A549 (cell line): ENCODE results near the gene MZF1. TPM values are rescaled to one million over a fixed set of nuclear protein-coding genes. Genes with fewer than 3 reads are reported as not detected.

Source experiments
- ATAC-seq, 2 experiments: fragments of 200-7000 bp in 1 of 2; fragments of >200 bp in 1 of 2; cut with Nextera tagmentation in 1 of 2; cut with Tn5 transposase in 1 of 2; 3 replicates each; pipeline versions ENCODE4 v1.8.0 to v1.9.1; 2018 to 2020; ENCODE audit warnings: mild to moderate bottlenecking in 1 of 2, moderate library complexity in 1 of 2
- CTCF ChIA-PET: fragments of 300-600 bp; sonication (Branson Sonifier 250); formaldehyde crosslinking; extraction: SDS; loops from one replicate; lab custom pipeline; 2021; ENCODE audit warnings: antibody characterized with exemption, inconsistent platforms; lab: Yijun Ruan, JAX
- POLR2A ChIA-PET: fragments of 350-600 bp; formaldehyde crosslinking; extraction: SDS; loops from one replicate; lab custom pipeline; 2021; ENCODE audit warnings: antibody characterized with exemption, inconsistent platforms; lab: Yijun Ruan, JAX
- DNase-seq, 2 experiments: peaks; one replicate each; pipeline versions ENCODE4 v3.0.0 to v3.0.0-alpha.2; 2011 to 2016; ENCODE audit warnings: low read depth in 1 of 2, low spot score in 1 of 2
- FAIRE-seq: peaks from 2 replicates; lab custom pipeline; 2011; peaks lifted over from hg19 to GRCh38; lab: Jason Lieb, UNC
- H3K27ac ChIP-seq, 2 experiments: fragments of >200 bp; sonication (Bioruptor Twin); formaldehyde crosslinking; 3 replicates each; pipeline ENCODE4 v1.5.1; 2016 to 2017
- H3K4me1 ChIP-seq: fragments of >200 bp; sonication (Bioruptor Twin); formaldehyde crosslinking; 3 replicates; pipeline ENCODE4 v1.6.1; 2016
- H3K4me2 ChIP-seq: fragments of >200 bp; sonication (Bioruptor Twin); formaldehyde crosslinking; 3 replicates; pipeline ENCODE4 v1.6.1; 2016
- H3K4me3 ChIP-seq: fragments of >200 bp; sonication (Bioruptor Twin); formaldehyde crosslinking; 3 replicates; pipeline ENCODE4 v1.5.1; 2016
- H3K9me3 ChIP-seq: fragments of >200 bp; sonication (Bioruptor Twin); formaldehyde crosslinking; 3 replicates; pipeline ENCODE4 v1.6.1; 2016
- BCL3 ChIP-seq: fragments of >200 bp; sonication (Bioruptor Twin); formaldehyde crosslinking; IDR thresholded peaks from 3 replicates; pipeline ENCODE4 v1.6.1; 2016
- BHLHE40 ChIP-seq: IDR thresholded peaks from 2 replicates; pipeline ENCODE4 v1.6.1; 2012; ENCODE audit warnings: low read depth, low read length, inconsistent platforms
- CBX2 ChIP-seq: fragments of 200-600 bp; sonication (generic); IDR thresholded peaks from 2 replicates; pipeline ENCODE4 v1.6.1; 2016; ENCODE audit warnings: low read depth, mild to moderate bottlenecking, borderline replicate concordance
- CEBPB ChIP-seq, 2 experiments: fragments of >200 bp in 1 of 2; sonication (Bioruptor Twin) in 1 of 2; formaldehyde crosslinking in 1 of 2; IDR thresholded peaks; 2 replicates each; pipeline ENCODE4 v1.6.1; 2012 to 2016
- CHD2 ChIP-seq: fragments of 150-350 bp; IDR thresholded peaks from 2 replicates; pipeline ENCODE4 v1.6.1; 2014; ENCODE audit warnings: low read length; ENCODE audit not compliant: partially characterized antibody
- CHD4 ChIP-seq: fragments of 200-600 bp; sonication (generic); IDR thresholded peaks from 2 replicates; pipeline ENCODE4 v1.6.1; 2016; ENCODE audit warnings: antibody characterized with exemption, mild to moderate bottlenecking, borderline replicate concordance
- CTCF ChIP-seq: fragments of >200 bp; sonication (Bioruptor Twin); formaldehyde crosslinking; IDR thresholded peaks from 3 replicates; pipeline ENCODE4 v1.5.1; 2016
- E2F6 ChIP-seq: IDR thresholded peaks from 2 replicates; pipeline ENCODE4 v1.6.1; 2012; ENCODE audit warnings: low read depth, borderline replicate concordance
- EHF ChIP-seq: fragments of 250-450 bp; sonication (Bioruptor Pico); IDR thresholded peaks from 2 replicates; pipeline ENCODE4 v1.5.0; 2020; ENCODE audit warnings: mild to moderate bottlenecking
- EP300 ChIP-seq, 2 experiments: fragments of >200 bp; sonication (Bioruptor Twin); formaldehyde crosslinking; IDR thresholded peaks; 2 replicates in 1 of 2; 3 replicates in 1 of 2; pipeline ENCODE4 v1.6.1; 2016 to 2017
- FOSB ChIP-seq: fragments of 250-450 bp; sonication (Bioruptor Pico); IDR thresholded peaks from 2 replicates; pipeline ENCODE4 v1.5.0; 2020; ENCODE audit warnings: mild to moderate bottlenecking, moderate library complexity
- FOSL2 ChIP-seq, 2 experiments: fragments of 450-650 bp in 1 of 2; fragments of >200 bp in 1 of 2; sonication (Bioruptor Twin) in 1 of 2; formaldehyde crosslinking; IDR thresholded peaks; 2 replicates each; pipeline versions ENCODE4 v1.5.0 to v1.6.1; 2016 to 2020; ENCODE audit warnings: mild to moderate bottlenecking in 1 of 2, moderate library complexity in 1 of 2
- FOXS1 ChIP-seq: fragments of 250-450 bp; sonication (Bioruptor Pico); IDR thresholded peaks from 2 replicates; pipeline ENCODE4 v1.5.0; 2020; ENCODE audit warnings: mild to moderate bottlenecking, moderate library complexity
- GATA3 ChIP-seq: IDR thresholded peaks from 2 replicates; pipeline ENCODE4 v1.6.1; 2012; ENCODE audit warnings: borderline replicate concordance
- HDAC2 ChIP-seq: fragments of 200-600 bp; sonication (generic); IDR thresholded peaks from 2 replicates; pipeline ENCODE4 v1.6.1; 2016
- HEYL ChIP-seq: fragments of 250-450 bp; sonication (Bioruptor Pico); IDR thresholded peaks from 2 replicates; pipeline ENCODE4 v1.8.0; 2021; ENCODE audit warnings: mild to moderate bottlenecking, moderate library complexity
- JUN ChIP-seq, 2 experiments: fragments of >200 bp; sonication (Bioruptor Twin); formaldehyde crosslinking; IDR thresholded peaks; 2 replicates in 1 of 2; 3 replicates in 1 of 2; pipeline ENCODE4 v1.6.1; 2016 to 2017
- MAFK ChIP-seq: fragments of 450-650 bp; IDR thresholded peaks from 2 replicates; pipeline ENCODE4 v1.6.1; 2014; ENCODE audit not compliant: partially characterized antibody
- MAX ChIP-seq: IDR thresholded peaks from 2 replicates; pipeline ENCODE4 v1.6.1; 2012
- MYC ChIP-seq: IDR thresholded peaks from 2 replicates; pipeline ENCODE4 v1.6.1; 2012; ENCODE audit warnings: mild to moderate bottlenecking, inconsistent platforms, low read length, improper control_type of control experiment, borderline replicate concordance
- NFE2L2 ChIP-seq: fragments of 150-350 bp; conservative IDR thresholded peaks from 2 replicates; pipeline ENCODE4 v1.6.1; 2014; ENCODE audit warnings: low read length
- NR3C1 ChIP-seq: fragments of >200 bp; sonication (Bioruptor Twin); formaldehyde crosslinking; IDR thresholded peaks from 3 replicates; pipeline ENCODE4 v1.6.1; 2017
- PBX3 ChIP-seq: IDR thresholded peaks from 2 replicates; pipeline ENCODE4 v1.6.1; 2012
- POLR2A ChIP-seq: IDR thresholded peaks from 2 replicates; pipeline ENCODE4 v1.6.1; 2012; ENCODE audit warnings: mild to moderate bottlenecking, low read length
- POLR2AphosphoS2 ChIP-seq: conservative IDR thresholded peaks from 2 replicates; pipeline ENCODE4 v1.6.1; 2012; ENCODE audit warnings: low read length, improper control_type of control experiment, inconsistent platforms
- RAD21 ChIP-seq, 2 experiments: fragments of >200 bp in 1 of 2; sonication (Bioruptor Twin) in 1 of 2; formaldehyde crosslinking in 1 of 2; IDR thresholded peaks in 1 of 2; conservative IDR thresholded peaks in 1 of 2; 2 replicates in 1 of 2; 3 replicates in 1 of 2; pipeline ENCODE4 v1.6.1; 2012 to 2018; ENCODE audit warnings: inconsistent platforms in 1 of 2
- RARB ChIP-seq: fragments of 250-450 bp; sonication (Bioruptor Pico); IDR thresholded peaks from 2 replicates; pipeline ENCODE4 v1.8.0; 2021; ENCODE audit warnings: mild to moderate bottlenecking, moderate library complexity
- SMC3 ChIP-seq: fragments of >200 bp; sonication (Bioruptor Twin); formaldehyde crosslinking; IDR thresholded peaks from 3 replicates; pipeline ENCODE4 v1.6.1; 2018; ENCODE audit warnings: inconsistent platforms
- ZNF302 ChIP-seq: fragments of 250-450 bp; sonication (Bioruptor Pico); IDR thresholded peaks from 2 replicates; pipeline ENCODE4 v1.9.0; 2021; ENCODE audit warnings: inconsistent platforms, mild to moderate bottlenecking, moderate library complexity
- WGBS: methylation state at CpG from one replicate; pipeline ENCODE4 v1.1.6; 2017; ENCODE audit errors: missing lambda C conversion rate; 5-methylcytosine and 5-hydroxymethylcytosine counted together
- polyA plus RNA-seq, 4 experiments: library from polyadenylated mRNA; depleted of rRNA in 3 of 4; stranded (reverse); fragments of >200 nt; fragmentation: RNase III in 1 of 4; extraction: RNeasy Plus Mini Kit Qiagen cat#74134 plus additional on column Dnase treatment in 1 of 4; gene quantifications; 2 replicates in 3 of 4; 3 replicates in 1 of 4; pipeline ENCODE4 v1.2.3, GENCODE V29; 2011 to 2017

Gene MZF1
- polyA plus RNA-seq, 2 of the 4 experiments (the other 2 are of a cell fraction) = 19.5 to 20.3 TPM

GRCh38 chr19:58513694-58514563 lies 59.2 kb downstream of the MZF1 start:
- Histone ChIP-seq H3K4me1 (peaks cover 15% of the 10 kb centered on the region), H3K4me3 (peak overlapping the region; percentile 44), H3K9me3 (no peaks in the 10 kb centered on the region), H3K4me2 (peak overlapping the region; percentile 83), H3K27ac (peak overlapping the region; percentile 71 to 86)
- FAIRE-seq (no peak), ATAC-seq (peak; percentile 57 to 81), DNase-seq (peak; percentile 67 to 92)
- ChIA-PET POLR2A (interaction anchor here (0.6 to 1.2 kb wide), 14 partner anchors 9 to 327 kb away, joined by 3 to 20 read pairs (median 4); partner anchors contain the start of genes CHMP2A, TRIM28 and UBE2M), CTCF (interaction anchor here (0.6 to 1.5 kb wide), 14 partner anchors 8 to 68 kb away, joined by 3 to 7 read pairs (median 3); partner anchors contain the start of gene MZF1)
- TF ChIP-seq CTCF (peak; percentile 81), NR3C1 (no peak), PBX3 (peak; percentile 68; the same call in 1 of the 2 replicates), MYC (peak; percentile 39; the same call in 1 of the 2 replicates), CHD4 (no peak), ZNF302 (CRISPR knock-in tag) (no peak), GATA3 (0 out of 2 replicates have a peak, but pooled peaks have one; percentile 21), POLR2AphosphoS2 (no peak), CHD2 (peak; percentile 16), FOSB (CRISPR knock-in tag) (no peak), CEBPB (IDR thresholded peaks at IDR 0.05) (no peak), FOXS1 (CRISPR knock-in tag) (no peak), E2F6 (peak; percentile 85), POLR2A (peak; percentile 89), FOSL2 (IDR thresholded peaks at IDR 0.05) (no peak), FOSL2 (CRISPR knock-in tag; IDR thresholded peaks at IDR 0.05) (no peak), CBX2 (no peak), HEYL (CRISPR knock-in tag) (no peak), NFE2L2 (no peak), BHLHE40 (no peak), EHF (no peak), JUN (IDR thresholded peaks at IDR 0.05) (peak in 1 of 2 experiments; percentile 58; a peak in 1 of 5 replicates), RARB (no peak), MAFK (no peak), HDAC2 (no peak), BCL3 (0 out of 3 replicates have a peak, but pooled peaks have one; percentile 34), EP300 (IDR thresholded peaks at IDR 0.05) (no peak), RAD21 (conservative IDR thresholded peaks at IDR 0.05 in 1 of 2, IDR thresholded peaks at IDR 0.05 in 1 of 2) (peak; percentile 44 to 57; a peak in 4 of 5 replicates), MAX (peak; percentile 90), SMC3 (peak; percentile 51)
- WGBS = 60% methylated on average over 55 of the region's 66 CpGs
